ENCODE results near the gene RASGRP2.
A peak's percentile ranks its signal among the peaks of the same experiment; 100 is the strongest.

RASGRP2 gene

DNA sequence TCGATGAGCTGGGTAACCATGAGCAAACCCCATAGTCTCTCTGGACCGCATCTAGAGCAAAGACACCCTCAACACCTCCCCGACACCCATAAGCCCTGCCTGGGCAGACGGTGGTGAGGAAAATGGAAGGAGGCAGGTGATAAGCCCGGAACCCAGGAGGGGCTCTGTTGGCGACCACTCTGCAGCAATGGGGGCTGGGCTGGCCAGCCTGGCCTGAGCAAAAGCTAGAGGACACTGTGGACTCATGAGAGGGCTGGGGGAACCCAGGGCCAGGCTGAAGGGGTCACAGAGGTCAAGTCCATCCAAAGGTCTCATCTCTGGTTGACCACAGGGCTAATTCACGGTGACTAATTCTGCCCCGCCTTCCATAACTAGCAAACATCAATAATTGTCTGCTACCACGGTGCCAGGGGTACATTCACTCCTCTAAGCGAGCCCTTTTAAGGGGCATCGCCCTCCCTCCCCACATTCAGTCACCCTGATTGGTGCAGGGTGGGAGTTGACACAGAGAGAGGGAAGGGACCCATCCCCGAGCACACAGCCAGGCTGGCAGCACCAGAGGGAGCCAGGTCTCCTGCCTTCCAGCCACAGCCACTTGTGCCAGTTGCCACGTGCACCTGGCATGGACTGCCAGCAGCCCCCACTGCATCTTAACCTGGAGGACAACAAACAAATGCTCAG, 11.9 kb upstream of the RASGRP2 start:
- no peak for DNase-seq

DNA sequence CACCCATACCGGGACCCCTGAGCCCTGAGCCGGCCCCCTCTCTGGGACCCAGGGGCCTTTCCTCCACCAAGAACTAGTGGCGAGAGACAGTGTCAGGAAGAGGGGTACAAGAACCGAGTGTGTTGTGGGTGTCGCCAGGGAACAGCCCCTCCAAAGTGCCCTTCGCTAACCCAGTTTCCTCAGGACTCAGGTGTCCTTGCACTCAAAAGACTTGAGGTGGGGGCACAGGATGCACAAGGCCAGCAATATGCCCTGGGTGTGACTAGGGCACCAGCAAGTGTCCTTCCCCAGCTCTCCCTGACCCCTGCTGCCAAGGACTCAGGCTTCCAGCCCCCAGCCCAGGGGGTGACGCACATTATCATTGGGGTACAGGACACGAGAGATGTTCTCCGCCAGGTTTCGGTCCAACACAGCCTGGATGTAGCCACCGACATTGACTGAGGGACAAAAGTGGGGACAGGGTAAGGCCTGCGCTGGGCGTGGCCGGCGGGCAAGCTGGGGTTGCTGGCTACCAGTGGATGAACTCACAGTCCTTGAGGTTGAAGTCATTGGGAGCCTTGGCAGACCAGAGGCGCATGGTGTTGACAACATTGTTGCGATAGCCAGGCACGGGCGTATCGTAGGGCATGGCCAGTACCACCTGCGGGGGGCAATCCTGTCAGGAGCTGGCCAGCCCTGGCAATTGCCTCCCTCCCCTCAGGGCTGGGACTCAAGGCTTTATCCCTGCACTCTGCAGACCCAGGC, 11.1 kb upstream of the RASGRP2 start:
- no peak for DNase-seq

DNA sequence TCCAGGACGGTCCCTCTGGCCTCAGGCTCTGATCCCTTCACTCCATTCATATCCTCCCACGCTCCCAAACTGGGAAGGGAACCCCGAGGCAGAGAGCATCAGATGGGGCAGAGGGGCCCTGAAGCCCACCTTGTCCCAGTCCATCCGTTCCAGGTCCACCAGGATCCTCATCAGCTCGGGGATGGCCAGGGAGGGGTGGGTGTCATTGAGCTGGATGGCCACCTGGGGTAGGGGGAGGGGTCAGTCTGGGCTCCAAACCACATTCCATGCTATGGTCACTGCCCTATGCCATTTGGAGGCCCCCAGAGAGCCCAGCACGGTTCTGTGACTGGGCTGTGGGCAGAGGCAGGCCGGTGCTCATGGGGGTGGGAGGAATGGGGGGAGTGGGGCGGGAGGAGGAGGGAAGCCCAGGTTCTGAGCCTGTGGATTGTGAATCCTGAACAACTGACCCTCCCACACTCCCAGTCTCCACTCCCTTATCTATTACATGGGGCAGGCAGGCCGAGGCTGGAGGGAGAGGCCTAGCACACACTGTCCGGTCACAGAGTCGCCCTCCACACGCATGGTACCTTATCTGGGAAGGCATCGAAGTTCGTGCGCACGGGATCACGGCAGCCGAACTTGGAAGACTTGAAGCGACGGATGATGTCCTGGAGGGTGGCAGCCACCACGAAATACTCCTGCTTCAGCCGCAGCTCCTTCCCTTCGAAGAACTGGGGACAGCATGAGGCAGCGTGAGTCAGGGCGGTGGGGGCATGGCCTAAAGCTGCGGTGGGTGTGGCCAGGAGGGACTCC, 10.4 kb upstream of the RASGRP2 start:
- no peak for DNase-seq

DNA sequence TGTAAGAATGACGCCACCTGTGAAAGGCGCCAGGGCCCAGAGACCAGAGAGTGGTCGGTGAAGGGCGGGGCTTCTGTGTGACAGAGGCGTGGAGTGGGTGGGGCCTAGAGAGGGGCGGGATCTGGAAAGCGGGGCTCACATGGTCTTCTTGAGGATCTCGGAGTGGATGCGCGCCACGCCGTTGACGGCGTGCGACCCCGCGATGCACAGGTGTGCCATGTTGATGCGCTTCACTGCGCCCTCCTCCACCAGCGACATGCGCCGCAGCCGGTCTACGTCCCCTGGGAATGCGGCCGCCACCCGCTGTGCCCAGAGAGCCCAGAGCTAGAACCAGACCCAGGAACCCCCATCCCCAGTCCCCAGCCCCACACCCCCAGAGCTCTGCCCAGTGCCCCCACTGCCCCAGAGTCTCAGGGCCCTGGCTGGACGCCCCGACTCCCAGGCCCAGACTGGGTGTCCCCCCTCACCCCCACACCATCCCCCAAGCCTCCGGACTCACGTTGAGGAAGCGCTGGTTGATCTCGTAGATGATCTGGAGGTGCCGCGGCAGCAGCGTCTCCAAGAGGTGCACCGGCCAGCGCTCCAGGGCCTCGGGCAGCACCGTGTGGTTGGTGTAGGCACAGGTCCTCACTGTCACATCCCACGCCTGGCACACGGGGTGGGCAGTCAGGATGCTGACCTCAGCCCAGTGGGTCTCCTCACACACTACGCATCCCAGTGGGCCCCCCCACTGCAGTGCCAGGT, 9.6 kb upstream of the RASGRP2 start:
- no peak for DNase-seq

DNA sequence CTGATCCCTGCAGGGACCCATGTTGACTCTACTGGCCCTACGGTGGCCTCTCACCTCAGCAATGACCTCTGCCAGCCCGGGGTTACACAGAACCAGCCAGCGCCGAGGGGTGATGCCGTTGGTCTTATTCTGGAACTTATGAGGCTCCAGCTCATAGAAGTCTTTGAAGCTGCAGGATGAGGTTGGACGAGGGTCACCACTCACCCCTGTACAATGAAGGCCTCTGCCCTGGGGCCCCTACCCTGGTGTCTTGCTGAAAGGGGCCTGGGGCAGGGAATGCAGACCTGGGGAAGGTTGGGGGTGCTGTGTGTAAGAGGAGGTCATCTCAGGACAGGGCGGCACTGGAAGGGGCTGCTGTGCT, 9.1 kb upstream of the RASGRP2 start:
- no peak for DNase-seq

DNA sequence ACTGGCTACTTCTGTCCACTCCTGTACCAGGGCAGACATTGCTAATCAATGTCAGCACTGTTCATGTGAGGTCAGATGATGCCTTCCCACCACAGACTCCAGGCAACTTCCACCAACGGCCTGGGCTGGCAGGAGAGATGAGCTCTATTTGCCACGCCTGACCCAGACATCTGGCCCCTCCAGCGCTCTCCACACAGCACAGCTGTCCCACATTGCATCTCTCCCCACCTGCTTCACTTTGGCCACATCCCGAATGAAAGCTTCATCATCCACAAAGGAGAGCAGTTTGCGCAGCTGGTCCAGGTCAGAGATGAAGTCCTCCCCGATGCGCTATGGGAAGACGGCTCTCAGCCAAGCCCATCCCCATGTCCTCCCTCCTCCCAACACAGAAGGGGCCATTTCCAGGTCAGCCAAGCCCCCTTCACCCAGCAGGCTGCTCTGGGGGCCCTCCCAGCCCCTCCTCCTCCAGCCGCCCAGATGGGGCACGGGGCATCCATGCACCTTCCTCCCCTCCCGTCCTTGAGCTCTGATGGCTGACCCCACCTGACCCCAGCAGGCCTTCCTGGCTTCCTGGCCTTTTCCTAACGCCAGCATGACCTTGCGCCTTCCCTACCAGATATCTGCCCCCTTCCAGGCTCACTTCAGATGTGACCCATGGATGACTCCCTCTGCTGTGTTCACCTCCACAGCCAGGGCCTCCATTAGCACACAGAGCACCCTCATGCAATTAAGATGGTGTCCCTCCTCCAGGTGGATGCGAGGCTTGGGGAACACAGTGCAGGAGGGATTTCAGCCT, 8.4 kb upstream of the RASGRP2 start:
- DNase-seq = no peak

DNA sequence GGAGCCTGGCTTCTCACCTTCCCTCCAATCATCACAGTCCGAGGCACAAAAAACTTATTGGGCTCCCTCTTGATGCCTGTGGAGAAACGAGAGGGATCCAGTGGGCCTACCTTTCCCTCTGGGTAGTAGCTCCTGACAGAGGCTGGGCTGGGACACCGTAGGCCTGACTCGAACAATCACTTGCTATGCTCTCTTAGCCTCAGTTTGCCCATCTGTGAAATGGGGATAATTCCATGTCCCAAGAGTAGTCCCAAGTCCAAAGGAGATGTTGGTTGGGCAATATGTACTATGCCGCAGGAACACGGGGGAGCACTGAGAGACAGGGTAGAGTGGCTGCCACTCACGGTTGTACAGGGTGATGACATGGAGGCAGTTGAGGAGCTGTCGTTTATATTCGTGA, 7.6 kb upstream of the RASGRP2 start:
- no peak for DNase-seq

DNA sequence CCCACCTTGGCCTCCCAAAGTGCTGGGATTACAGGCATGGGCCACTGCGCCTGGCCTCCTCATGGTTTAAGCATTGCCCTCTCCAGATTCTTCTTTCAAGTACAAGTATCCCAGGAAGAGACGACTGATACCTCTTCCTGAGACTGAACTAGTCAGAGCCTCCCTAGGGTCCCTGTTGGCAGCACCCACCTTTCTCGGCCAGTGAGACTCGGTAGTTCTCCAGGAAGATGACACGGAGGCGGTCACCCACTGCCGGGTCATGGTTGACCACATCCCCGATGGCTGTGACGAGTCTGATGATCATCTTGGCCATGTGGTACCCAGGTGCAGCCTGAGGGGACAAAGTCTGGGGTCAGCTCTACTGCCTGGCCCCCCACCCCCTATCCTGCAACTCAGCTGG, 7.2 kb upstream of the RASGRP2 start:
- DNase-seq = no peak

DNA sequence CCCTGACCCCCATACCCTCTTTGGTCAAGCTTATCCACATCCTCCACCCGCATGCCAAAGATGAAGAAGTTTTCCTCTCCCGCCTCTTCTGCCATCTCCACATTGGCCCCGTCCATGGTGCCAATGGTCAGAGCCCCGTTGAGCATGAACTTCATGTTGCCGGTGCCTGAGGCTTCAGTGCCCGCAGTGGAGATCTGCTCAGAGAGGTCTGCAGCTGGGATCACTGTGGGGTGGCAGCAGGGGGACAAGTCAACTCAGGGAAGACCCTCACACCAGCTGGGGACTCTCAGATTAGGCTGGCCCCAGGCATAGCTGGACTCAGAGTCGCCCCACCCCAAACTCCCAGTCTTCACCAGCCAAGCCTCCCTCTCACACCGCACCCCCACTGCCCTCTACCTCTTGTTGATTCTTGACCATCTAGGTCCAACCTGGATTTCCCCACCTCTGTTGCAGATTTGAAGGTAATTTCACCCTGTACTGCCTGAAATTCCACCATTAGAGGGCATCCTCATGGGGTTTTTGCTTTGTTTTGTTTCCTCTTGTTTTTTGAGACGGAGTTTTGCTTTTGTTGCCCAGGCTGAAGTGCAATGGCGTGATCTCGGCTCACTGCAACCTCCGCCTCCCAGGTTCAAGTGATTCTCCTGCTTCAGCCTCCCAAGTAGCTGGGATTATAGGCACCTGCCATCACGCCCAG, 6.6 kb upstream of the RASGRP2 start:
- no peak for DNase-seq

DNA sequence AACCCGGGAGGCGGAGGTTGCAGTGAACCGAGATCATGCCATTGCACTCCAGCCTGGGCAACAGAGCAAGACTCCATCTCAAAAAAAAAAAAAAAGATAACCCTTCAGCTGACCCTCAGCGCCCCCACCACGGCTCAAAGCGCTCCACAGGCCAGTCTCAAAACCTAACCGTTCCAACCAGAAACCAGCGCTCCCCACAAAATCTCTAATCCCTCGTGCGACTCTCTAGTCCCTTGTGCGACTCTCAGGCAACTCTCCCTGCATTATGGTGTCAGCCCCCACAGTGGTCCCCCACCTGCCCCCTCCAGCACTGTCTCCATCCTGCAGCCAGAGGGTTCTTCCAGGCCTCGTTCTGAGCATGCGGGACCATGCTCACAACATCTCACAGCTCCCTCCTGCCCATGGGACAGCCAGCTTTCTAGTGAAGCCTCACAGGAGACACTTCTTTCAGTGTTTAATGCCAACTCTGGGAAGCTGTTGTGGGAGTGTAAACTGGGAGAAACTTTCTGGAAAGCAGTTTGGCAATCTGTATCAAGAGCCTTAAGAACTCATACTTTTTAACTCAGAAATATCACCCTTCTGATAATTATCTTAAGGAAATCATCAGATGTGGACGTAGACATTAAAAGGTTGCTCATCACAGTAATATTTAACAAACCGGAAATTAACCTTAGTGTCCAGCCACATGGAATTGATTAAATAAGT, 4.2 kb upstream of the RASGRP2 start:
- no peak for DNase-seq

DNA sequence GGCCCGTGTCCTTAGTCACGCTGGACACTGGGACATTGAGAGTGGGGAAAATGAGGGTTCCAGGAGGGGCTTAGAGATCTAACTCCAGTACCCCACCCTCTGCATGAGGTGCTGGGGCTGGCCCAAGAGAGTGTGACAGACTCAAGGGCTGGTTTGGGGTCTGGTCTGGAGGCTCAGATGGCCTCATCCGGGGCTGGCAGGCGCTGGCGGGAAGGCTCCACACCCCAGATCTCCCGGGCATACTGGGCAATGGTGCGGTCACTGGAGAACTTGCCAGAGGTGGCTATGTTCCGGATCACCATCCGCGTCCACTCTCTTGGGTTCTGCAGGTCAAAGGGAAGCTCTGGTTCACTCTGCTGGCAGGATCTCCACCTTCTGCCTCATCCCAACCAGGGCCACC, 2.5 kb upstream of the RASGRP2 start:
- no peak for DNase-seq

DNA sequence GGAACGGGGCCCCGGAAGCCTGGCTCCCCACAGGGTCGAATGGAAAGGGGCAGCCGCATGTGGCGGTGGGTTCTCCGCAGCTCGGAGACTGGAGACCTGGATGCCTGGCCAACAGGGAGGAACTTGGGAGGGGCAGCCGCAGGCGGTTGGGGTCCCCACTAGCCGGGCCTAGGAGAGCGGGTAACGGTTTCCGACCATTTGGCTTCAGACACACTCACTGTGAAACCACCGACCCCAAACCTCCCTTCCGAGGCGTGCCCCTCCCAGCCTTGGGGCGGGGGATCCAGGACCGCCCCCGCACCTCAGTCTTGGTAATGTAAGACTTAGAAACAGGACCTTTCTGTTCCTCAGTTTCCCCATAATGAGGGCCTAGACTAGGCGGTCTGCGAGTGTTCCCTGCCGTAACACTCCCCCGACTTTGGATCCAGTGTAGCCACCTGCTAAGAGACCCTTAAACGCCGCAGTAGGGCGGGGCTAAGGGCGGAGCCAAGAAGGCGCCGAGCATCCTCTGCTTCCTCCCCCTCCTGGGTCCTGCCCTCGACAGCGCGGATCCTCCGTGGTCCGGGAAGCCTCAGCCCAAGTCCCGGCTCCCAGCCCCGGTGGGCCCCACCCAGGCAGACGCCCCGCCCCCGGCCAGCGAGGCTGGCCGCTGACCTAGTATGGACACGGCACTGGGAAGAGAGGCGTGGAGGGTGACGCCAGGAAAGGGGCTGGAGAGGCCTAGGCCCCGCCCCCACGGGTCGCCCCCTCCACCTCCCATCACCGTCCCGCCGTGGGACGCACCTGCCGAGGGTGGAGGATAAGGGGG, 1.8 kb upstream of the RASGRP2 start:
- peak; percentile 21 for DNase-seq

DNA sequence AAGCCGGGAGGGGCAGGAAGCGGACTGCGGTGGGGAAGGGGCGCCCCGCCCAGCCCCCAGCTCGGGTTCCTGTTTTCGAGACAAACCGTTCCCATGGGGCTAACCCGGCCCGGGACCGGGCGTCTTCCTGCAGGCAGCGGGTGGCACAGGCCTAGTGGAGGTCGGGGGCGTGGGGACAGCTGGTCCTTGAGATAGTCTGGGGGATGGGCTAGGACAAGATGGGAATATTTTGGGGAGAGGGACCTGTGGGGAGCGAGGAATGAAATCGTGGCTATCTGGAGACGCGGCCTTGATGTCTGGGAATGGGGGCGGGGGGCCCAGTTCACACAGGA, 1.2 kb upstream of the RASGRP2 start:
- DNase-seq = peak; percentile 25

DNA sequence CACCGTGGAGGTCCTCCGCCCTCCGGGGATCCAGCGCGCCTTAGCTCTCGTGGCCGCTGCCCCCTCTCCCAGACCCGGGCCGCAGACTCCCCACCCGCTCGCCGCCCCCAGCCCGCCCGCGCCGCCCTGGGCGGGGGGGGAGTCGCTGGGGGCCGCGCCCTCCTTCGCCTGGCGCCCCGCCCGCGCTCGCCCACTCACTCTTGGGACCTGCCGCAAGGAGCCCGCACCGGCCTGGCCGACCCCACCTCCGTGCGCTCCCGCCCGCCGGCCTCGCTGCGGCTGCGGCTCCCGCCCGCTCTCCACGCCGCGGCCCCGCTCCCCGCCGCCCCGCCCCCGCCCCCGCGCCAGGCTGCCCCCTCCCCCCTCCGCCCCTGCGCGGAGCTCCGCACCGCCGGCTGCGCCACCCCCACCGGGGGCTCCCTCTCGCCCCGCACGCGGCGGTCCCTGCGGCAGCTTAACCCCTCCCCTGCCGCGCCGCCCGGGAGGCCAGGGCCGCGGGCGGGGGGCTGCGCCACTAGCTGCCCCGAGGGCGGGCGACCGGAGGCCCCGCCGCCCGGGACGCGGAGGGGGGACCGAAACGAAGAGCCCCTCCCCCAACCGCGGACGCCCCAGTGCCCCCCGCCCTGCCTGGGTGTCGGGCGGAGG, 724 bp upstream of the RASGRP2 start:
- no peak for DNase-seq

DNA sequence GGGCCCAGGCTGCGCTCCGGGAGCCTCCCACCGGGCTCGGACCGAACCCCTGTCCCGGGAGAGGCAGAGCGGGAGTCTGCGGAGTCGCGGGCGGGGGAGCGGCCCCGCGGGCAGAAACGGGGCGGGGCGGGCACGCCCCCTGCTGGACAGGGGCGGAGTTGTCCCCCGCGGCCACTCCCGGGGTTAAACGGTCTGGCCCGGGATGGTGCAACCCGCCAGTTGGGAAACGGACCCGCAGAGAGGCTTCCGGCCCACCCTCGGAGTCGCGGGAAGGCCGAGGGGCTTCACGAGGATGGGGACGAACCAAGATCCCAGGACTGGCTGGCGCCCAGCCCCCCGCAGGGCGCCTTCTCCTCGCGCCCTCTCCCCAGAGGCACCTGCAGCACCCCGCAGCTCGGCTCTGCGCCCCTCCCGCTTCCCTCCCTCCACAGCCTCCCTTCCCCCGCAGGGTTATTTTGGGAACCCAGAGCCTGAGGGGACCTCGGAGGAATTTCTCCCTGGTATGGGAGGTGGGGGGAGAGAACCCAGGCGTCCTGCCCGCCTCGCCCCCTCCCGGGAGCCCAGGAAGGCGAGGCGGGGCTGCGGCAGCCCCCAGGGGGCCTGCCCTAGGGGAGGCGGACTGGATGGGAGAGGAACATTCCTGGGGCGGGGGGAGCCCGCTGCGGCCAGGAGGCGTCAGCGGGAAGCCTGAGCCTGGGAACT, 902 bp downstream of the RASGRP2 start:
- peak; percentile 30 for DNase-seq

DNA sequence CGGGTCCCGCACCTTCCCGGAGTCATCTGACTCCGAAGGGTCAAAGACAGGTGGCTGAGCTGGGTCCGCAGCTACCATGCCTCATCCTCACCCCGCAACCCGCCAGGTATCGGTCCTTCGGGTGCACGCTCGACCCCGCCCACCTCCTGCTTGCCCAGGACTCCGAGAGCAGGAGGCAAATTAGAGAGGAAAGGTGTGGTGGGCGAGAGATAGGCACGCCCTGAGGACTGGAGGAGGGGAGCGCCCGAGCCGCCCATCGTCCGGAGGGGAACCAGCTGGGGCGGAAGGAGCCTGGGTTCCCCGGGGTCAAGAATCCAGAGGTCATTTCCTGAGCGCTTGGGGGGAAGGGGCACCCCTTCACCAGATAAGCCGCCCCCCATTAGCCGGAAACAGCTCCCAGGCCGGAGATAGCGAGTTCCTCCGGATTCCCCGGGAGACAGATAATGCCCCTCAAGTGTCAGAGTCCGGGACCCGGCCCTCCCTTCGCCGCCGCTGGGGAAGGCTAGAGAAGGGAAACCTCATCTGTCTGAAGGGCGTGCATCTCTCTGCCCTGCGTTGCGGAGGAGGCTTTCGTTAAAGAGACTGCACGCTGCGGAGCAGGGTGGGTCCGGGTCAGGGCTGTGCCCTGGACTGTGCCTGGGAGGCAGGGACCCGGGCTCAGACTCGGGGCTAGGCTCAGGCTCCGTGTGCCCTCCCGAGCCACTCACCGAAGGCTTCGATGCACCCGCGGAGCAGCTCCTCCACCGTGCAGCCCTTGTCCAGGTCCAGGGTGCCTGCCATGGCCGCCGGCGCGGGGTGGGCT, 1.7 kb downstream of the RASGRP2 start:
- DNase-seq = no peak

DNA sequence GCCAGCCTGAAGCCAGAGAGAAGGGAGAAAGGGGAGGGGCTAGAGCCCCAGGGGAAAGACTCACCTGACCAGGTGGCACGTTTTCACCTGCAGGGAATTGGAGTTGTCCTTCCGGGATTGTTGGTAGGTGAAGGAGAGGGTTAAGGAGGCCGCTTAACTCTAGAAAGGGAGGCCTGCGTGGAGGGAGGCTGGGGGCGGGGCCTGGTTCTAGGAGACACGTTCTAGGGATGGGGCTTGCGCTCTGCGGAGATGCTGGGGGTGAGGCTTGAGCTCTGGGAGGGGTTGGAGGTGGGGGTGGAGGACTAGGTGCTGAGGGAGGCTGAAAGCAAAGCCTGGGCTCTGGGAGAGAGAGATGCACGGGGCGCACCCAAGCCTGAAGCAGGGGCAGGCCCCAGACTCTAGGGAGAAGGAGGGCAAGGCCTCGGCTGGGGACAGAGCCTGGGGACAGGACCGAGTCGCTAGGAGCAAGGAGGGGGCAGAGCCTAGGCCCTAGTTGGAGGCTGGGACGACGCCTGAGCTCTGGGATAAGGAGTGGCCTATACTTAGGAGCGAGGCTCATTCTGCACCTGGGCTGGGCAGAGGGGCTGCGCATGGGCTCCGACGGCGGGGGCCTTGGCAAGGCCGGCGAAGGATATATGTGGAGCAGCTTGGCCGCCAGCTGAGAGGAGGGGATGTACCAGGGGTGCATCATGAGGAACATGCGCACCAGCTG, 2.4 kb downstream of the RASGRP2 start:
- no peak for DNase-seq

DNA sequence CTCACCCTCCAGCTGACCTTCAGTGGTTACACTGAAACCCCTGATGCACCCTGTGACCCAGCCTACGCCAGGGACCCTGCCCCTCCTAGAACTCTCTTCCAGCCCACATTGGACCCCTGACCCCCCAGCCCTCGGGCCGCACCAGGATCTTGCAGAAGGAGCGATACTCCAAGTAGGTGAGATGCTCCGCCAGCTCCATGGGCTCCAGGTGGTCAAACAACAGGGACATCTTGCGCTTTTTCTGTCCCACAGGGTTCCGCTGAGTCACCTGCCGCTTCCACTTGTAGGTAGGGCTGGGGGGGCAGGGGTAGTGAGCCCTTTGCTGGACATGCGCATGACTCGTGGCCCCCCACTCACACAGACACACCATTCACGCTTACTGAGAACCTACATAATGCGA, 4.1 kb downstream of the RASGRP2 start:
- DNase-seq = no peak
